Naive thymus-derived CD8-positive, alpha-beta T cell (primary cell): ENCODE data around the gene BCR. TPM values are rescaled to one million over a fixed set of nuclear protein-coding genes. Genes with fewer than 3 reads are reported as not detected.

Experiments used
- ATAC-seq, 2 donors: fragments of 150-1000 bp; cut with Tn5 transposase in 1 of 2; sonication (Bioruptor Pico), chemical (Tn5 transposase) in 1 of 2; 1 replicate in 1 of 2; 2 replicates in 1 of 2; pipeline ENCODE4 v1.10.0; 2021; ENCODE audit warnings: mild to moderate bottlenecking in 2 of 2, moderate library complexity in 2 of 2
- POLR2A ChIA-PET: fragments of 350-600 bp; sonication (Branson Sonifier 250); formaldehyde crosslinking; loops from one replicate; lab custom pipeline; 2021; ENCODE audit warnings: antibody characterized with exemption; lab: Charles Lee
- DNase-seq, 10 donors: peaks; one replicate each; pipeline versions ENCODE4 v3.0.0 to v3.0.0-alpha.2; 2020 to 2022
- H3K27ac Mint-ChIP-seq, 10 donors: one replicate each; pipeline ENCODE4 v1.8.0; 2020 to 2022; ENCODE audit warnings: mild to moderate bottlenecking in 10 of 10, mixed read lengths in 10 of 10, moderate library complexity in 4 of 10, inconsistent platforms in 1 of 10
- H3K27me3 Mint-ChIP-seq, 5 donors: one replicate each; pipeline ENCODE4 v1.8.0; 2021 to 2022; ENCODE audit warnings: mixed read lengths in 5 of 5
- H3K36me3 Mint-ChIP-seq, 3 donors: one replicate each; pipeline ENCODE4 v1.8.0; 2020 to 2022; ENCODE audit warnings: mixed read lengths in 3 of 3, mild to moderate bottlenecking in 2 of 3, inconsistent platforms in 1 of 3
- H3K4me1 Mint-ChIP-seq, 4 donors: one replicate each; pipeline ENCODE4 v1.8.0; 2021 to 2022; ENCODE audit warnings: mixed read lengths in 4 of 4
- H3K4me3 Mint-ChIP-seq, 10 donors: one replicate each; pipeline ENCODE4 v1.8.0; 2020 to 2022; ENCODE audit warnings: mild to moderate bottlenecking in 10 of 10, mixed read lengths in 10 of 10, moderate library complexity in 6 of 10, inconsistent platforms in 1 of 10
- H3K9me3 Mint-ChIP-seq, 9 donors: one replicate each; pipeline ENCODE4 v1.8.0; 2020 to 2022; ENCODE audit warnings: mixed read lengths in 9 of 9, mild to moderate bottlenecking in 3 of 9, inconsistent platforms in 1 of 9, moderate library complexity in 1 of 9
- polyA plus RNA-seq, 3 donors: library from polyadenylated mRNA; unstranded; fragments of 300-500 nt; fragmentation: Illumina TruSeq; gene quantifications; one replicate each; pipeline ENCODE4 v1.2.3, GENCODE V29; 2021
- total RNA-seq, 8 experiments: library from RNA in 2 of 8; stranded (reverse) in 2 of 8; gene quantifications; one replicate each; pipeline ENCODE4 v1.2.3 and lab custom pipeline; 2021 to 2026

The BCR gene
- total and polyA plus RNA-seq, 5 experiments from 2014 or later = 3.8 to 76.9 (median 18.3) TPM

- H3K4me1 Mint-ChIP-seq = peaks cover 80 to 100% (median 100%) of the 10 kb centered on the region in 4 donors
- POLR2A ChIA-PET = no interaction called here
- H3K27ac Mint-ChIP-seq = peak overlapping the region; percentile 79 to 96 (median 91)
- ATAC-seq (no peak), DNase-seq (no peak)
- H3K36me3 Mint-ChIP-seq = peaks cover 0 to 3% (median 0%) of the 10 kb centered on the region in 3 donors
- H3K9me3 Mint-ChIP-seq = peaks cover 0 to 10% (median 0%) of the 10 kb centered on the region in 9 donors
- no peaks in the 10 kb centered on the region for H3K27me3 Mint-ChIP-seq
- peak overlapping the region in 6 of 10 donors; percentile 41 to 81 (median 70) for H3K4me3 Mint-ChIP-seq
Observed at GRCh38 chr22:23222793-23223568, 42.7 kb downstream of the BCR start.

GRCh38 chr22:23223569-23224317 is 43.4 kb downstream of the BCR start:
- Mint-ChIP-seq H3K4me3 (peak overlapping the region in 6 of 10 donors; percentile 4 to 60 (median 46)), H3K27me3 (no peaks in the 10 kb centered on the region), H3K4me1 (peaks cover 74 to 99% (median 95%) of the 10 kb centered on the region in 4 donors), H3K27ac (peak overlapping the region; percentile 79 to 96 (median 90)), H3K36me3 (peaks cover 3 to 10% (median 3%) of the 10 kb centered on the region in 3 donors), H3K9me3 (peaks cover 0 to 18% (median 6%) of the 10 kb centered on the region in 9 donors)
- DNase-seq = peak in 1 of 10 donors; percentile 30
- no peak for ATAC-seq
- POLR2A ChIA-PET = interaction anchor here (3.5 kb wide), 1 partner anchor 19 kb away, joined by 24 read pairs; no protein-coding TSS in a partner anchor

- Mint-ChIP-seq H3K27me3 (no peaks in the 10 kb centered on the region), H3K4me3 (peak overlapping the region in 8 of 10 donors; percentile 12 to 71 (median 58)), H3K36me3 (peaks cover 10 to 21% (median 12%) of the 10 kb centered on the region in 3 donors), H3K27ac (peak overlapping the region; percentile 70 to 94 (median 88)), H3K9me3 (peaks cover 2 to 27% (median 13%) of the 10 kb centered on the region in 9 donors), H3K4me1 (peaks cover 68 to 94% (median 85%) of the 10 kb centered on the region in 4 donors)
- no peak for ATAC-seq
- DNase-seq = peak in 1 of 10 donors; percentile 7
- POLR2A ChIA-PET = interaction anchor here (3.5 kb wide), 1 partner anchor 18 kb away, joined by 24 read pairs; no protein-coding TSS in a partner anchor
Observed at GRCh38 chr22:23224846-23225245, 44.5 kb downstream of the BCR start.

GRCh38 chr22:23225337-23225723 is 45.0 kb downstream of the BCR start:
- peaks cover 13 to 24% (median 14%) of the 10 kb centered on the region in 3 donors for H3K36me3 Mint-ChIP-seq
- H3K4me1 Mint-ChIP-seq = peaks cover 63 to 93% (median 84%) of the 10 kb centered on the region in 4 donors
- no peaks in the 10 kb centered on the region for H3K27me3 Mint-ChIP-seq
- H3K4me3 Mint-ChIP-seq = peak overlapping the region in 6 of 10 donors; percentile 46 to 74 (median 64)
- peak overlapping the region; percentile 71 to 94 (median 88) for H3K27ac Mint-ChIP-seq
- DNase-seq (no peak), ATAC-seq (no peak)
- H3K9me3 Mint-ChIP-seq = peaks cover 2 to 31% (median 13%) of the 10 kb centered on the region in 9 donors
- POLR2A ChIA-PET = interaction anchor here (1.4 to 3.5 kb wide), 3 partner anchors 9 to 17 kb away, joined by 7 to 24 read pairs (median 10); no protein-coding TSS in a partner anchor

- Mint-ChIP-seq H3K27me3 (no peaks in the 10 kb centered on the region), H3K4me3 (peak overlapping the region; percentile 29 to 74 (median 64)), H3K4me1 (peaks cover 60 to 89% (median 84%) of the 10 kb centered on the region in 4 donors), H3K9me3 (peaks cover 2 to 33% (median 13%) of the 10 kb centered on the region in 9 donors), H3K27ac (peak overlapping the region; percentile 49 to 94 (median 88)), H3K36me3 (peaks cover 13 to 24% (median 14%) of the 10 kb centered on the region in 3 donors)
- POLR2A ChIA-PET = interaction anchor here (0.9 to 3.5 kb wide), 5 partner anchors 8 to 46 kb away, joined by 3 to 24 read pairs (median 7); partner anchors contain the start of gene BCR
- DNase-seq = peak in 9 of 10 donors; percentile 13 to 76 (median 36)
- peak; percentile 84 to 87 for ATAC-seq
Observed at GRCh38 chr22:23225724-23226496, 45.6 kb downstream of the BCR start.

- peaks cover 2 to 33% (median 13%) of the 10 kb centered on the region in 9 donors for H3K9me3 Mint-ChIP-seq
- no peaks in the 10 kb centered on the region for H3K27me3 Mint-ChIP-seq
- peak overlapping the region; percentile 29 to 74 (median 64) for H3K4me3 Mint-ChIP-seq
- peaks cover 56 to 86% (median 82%) of the 10 kb centered on the region in 4 donors for H3K4me1 Mint-ChIP-seq
- H3K36me3 Mint-ChIP-seq = peaks cover 13 to 24% (median 14%) of the 10 kb centered on the region in 3 donors
- POLR2A ChIA-PET = interaction anchor here (0.7 to 3.5 kb wide), 7 partner anchors 8 to 46 kb away, joined by 3 to 24 read pairs (median 6); partner anchors contain the start of gene BCR
- DNase-seq (no peak), ATAC-seq (no peak)
- H3K27ac Mint-ChIP-seq = peak overlapping the region; percentile 49 to 94 (median 88)
Observed at GRCh38 chr22:23226497-23226850, 46.2 kb downstream of the BCR start.

- Mint-ChIP-seq H3K27ac (peak overlapping the region; percentile 52 to 94 (median 88)), H3K36me3 (peaks cover 13 to 24% (median 14%) of the 10 kb centered on the region in 3 donors), H3K27me3 (no peaks in the 10 kb centered on the region), H3K4me1 (peaks cover 54 to 82% (median 80%) of the 10 kb centered on the region in 4 donors), H3K4me3 (peak overlapping the region in 7 of 10 donors; percentile 6 to 64 (median 43)), H3K9me3 (peaks cover 2 to 33% (median 13%) of the 10 kb centered on the region in 9 donors)
- DNase-seq = no peak
- POLR2A ChIA-PET = interaction anchor here (0.7 to 3.5 kb wide), 4 partner anchors 8 to 15 kb away, joined by 3 to 24 read pairs (median 6); no protein-coding TSS in a partner anchor
- no peak for ATAC-seq
Observed at GRCh38 chr22:23227380-23227779, 47.1 kb downstream of the BCR start.

GRCh38 chr22:23228503-23228902 is 48.2 kb downstream of the BCR start:
- peak overlapping the region in 9 of 10 donors; percentile 12 to 92 (median 78) for H3K27ac Mint-ChIP-seq
- H3K9me3 Mint-ChIP-seq = peaks cover 2 to 33% (median 13%) of the 10 kb centered on the region in 9 donors
- no peak overlapping the region for H3K4me3 Mint-ChIP-seq
- POLR2A ChIA-PET = interaction anchor here (1.6 kb wide), 1 partner anchor 9 kb away, joined by 7 read pairs; no protein-coding TSS in a partner anchor
- DNase-seq = no peak
- ATAC-seq = no peak
- peaks cover 50 to 82% (median 79%) of the 10 kb centered on the region in 4 donors for H3K4me1 Mint-ChIP-seq
- peaks cover 13 to 24% (median 14%) of the 10 kb centered on the region in 3 donors for H3K36me3 Mint-ChIP-seq
- no peaks in the 10 kb centered on the region for H3K27me3 Mint-ChIP-seq

- peaks cover 14 to 24% (median 16%) of the 10 kb centered on the region in 3 donors for H3K36me3 Mint-ChIP-seq
- H3K4me3 Mint-ChIP-seq = no peak overlapping the region
- POLR2A ChIA-PET = interaction anchor here (1.0 to 1.6 kb wide), 4 partner anchors 10 to 76 kb away, joined by 3 to 7 read pairs (median 4); no protein-coding TSS in a partner anchor
- H3K4me1 Mint-ChIP-seq = peaks cover 50 to 81% (median 75%) of the 10 kb centered on the region in 4 donors
- ATAC-seq (no peak), DNase-seq (no peak)
- H3K27ac Mint-ChIP-seq = peak overlapping the region in 9 of 10 donors; percentile 13 to 92 (median 74)
- peaks cover 2 to 33% (median 13%) of the 10 kb centered on the region in 9 donors for H3K9me3 Mint-ChIP-seq
- no peaks in the 10 kb centered on the region for H3K27me3 Mint-ChIP-seq
Observed at GRCh38 chr22:23229646-23230045, 49.3 kb downstream of the BCR start.

GRCh38 chr22:23230348-23231068 is 50.2 kb downstream of the BCR start:
- Mint-ChIP-seq H3K4me1 (peaks cover 45 to 77% (median 70%) of the 10 kb centered on the region in 4 donors), H3K27ac (peak overlapping the region in 9 of 10 donors; percentile 58 to 92 (median 76)), H3K4me3 (peak overlapping the region in 1 of 10 donors; percentile 3), H3K27me3 (no peaks in the 10 kb centered on the region), H3K36me3 (peaks cover 14 to 27% (median 16%) of the 10 kb centered on the region in 3 donors), H3K9me3 (peaks cover 2 to 33% (median 13%) of the 10 kb centered on the region in 9 donors)
- POLR2A ChIA-PET = interaction anchor here (1.0 to 1.8 kb wide), 3 partner anchors 12 to 77 kb away, joined by 3 to 10 read pairs (median 6); no protein-coding TSS in a partner anchor
- ATAC-seq (no peak), DNase-seq (no peak)
